ENCODE results near the gene STARD13.

GRCh38 chr13:33277946-33278345 is 7.6 kb downstream of the STARD13 start:
- TF ChIP-seq, protein P1, sequence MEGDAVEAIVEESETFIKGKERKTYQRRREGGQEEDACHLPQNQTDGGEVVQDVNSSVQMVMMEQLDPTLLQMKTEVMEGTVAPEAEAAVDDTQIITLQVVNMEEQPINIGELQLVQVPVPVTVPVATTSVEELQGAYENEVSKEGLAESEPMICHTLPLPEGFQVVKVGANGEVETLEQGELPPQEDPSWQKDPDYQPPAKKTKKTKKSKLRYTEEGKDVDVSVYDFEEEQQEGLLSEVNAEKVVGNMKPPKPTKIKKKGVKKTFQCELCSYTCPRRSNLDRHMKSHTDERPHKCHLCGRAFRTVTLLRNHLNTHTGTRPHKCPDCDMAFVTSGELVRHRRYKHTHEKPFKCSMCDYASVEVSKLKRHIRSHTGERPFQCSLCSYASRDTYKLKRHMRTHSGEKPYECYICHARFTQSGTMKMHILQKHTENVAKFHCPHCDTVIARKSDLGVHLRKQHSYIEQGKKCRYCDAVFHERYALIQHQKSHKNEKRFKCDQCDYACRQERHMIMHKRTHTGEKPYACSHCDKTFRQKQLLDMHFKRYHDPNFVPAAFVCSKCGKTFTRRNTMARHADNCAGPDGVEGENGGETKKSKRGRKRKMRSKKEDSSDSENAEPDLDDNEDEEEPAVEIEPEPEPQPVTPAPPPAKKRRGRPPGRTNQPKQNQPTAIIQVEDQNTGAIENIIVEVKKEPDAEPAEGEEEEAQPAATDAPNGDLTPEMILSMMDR (optimal IDR thresholded peaks at IDR 0.05 in 1 of 3, IDR thresholded peaks at IDR 0.05 in 1 of 3, conservative IDR thresholded peaks at IDR 0.05 in 1 of 3; ENCODE audit: extremely low read depth in 1 of 3, insufficient read depth in 2 of 3, low read length in 3 of 3): no peak
- no peak for TF ChIP-seq EZH2 (IDR thresholded peaks at IDR 0.05; ENCODE audit: low read length)
